Activated CD4-positive, alpha-beta memory T cell treated with anti-CD3 and anti-CD28 coated beads for 36 hours (primary cell): Measurements from ENCODE around the gene VAC14. TPM values are rescaled to one million over a fixed set of nuclear protein-coding genes. Genes with fewer than 3 reads are reported as not detected.

Source experiments
- CTCF ChIA-PET: fragments of 350-600 bp; sonication (Branson Sonifier 250); formaldehyde crosslinking; loops from one replicate; lab custom pipeline; 2021; ENCODE audit warnings: antibody characterized with exemption, inconsistent platforms; lab: Charles Lee
- POLR2A ChIA-PET: fragments of 350-600 bp; sonication (Branson Sonifier 250); formaldehyde crosslinking; loops from one replicate; lab custom pipeline; 2021; ENCODE audit warnings: antibody characterized with exemption; lab: Charles Lee
- DNase-seq: peaks from one replicate; pipeline ENCODE4 v3.0.0-alpha.2; 2020
- H3K27ac Mint-ChIP-seq: one replicate; pipeline ENCODE4 v1.8.0; 2021; ENCODE audit warnings: mixed read lengths
- H3K27me3 Mint-ChIP-seq: one replicate; pipeline ENCODE4 v1.8.0; 2021; ENCODE audit warnings: mixed read lengths
- H3K36me3 Mint-ChIP-seq: one replicate; pipeline ENCODE4 v1.8.0; 2021; ENCODE audit warnings: mixed read lengths
- H3K4me1 Mint-ChIP-seq: one replicate; pipeline ENCODE4 v1.8.0; 2021; ENCODE audit warnings: low read depth, mixed read lengths
- H3K4me3 Mint-ChIP-seq: one replicate; pipeline ENCODE4 v1.8.0; 2021; ENCODE audit warnings: mild to moderate bottlenecking, mixed read lengths
- H3K9me3 Mint-ChIP-seq: one replicate; pipeline ENCODE4 v1.8.0; 2021; ENCODE audit warnings: mixed read lengths
- intact Hi-C: fragments of 100-400 bp; cut with micrococcal nuclease; formaldehyde crosslinking; loops from one replicate; pipeline ENCODE4 v1.15.1; 2023
- total RNA-seq, 2 experiments: library from RNA; stranded (reverse); gene quantifications; one replicate each; pipeline ENCODE4 v1.2.3, GENCODE V29; 2021

The VAC14 gene
- total RNA-seq, 2 experiments from 2014 or later, result 22.2 to 25.0 TPM

DNA sequence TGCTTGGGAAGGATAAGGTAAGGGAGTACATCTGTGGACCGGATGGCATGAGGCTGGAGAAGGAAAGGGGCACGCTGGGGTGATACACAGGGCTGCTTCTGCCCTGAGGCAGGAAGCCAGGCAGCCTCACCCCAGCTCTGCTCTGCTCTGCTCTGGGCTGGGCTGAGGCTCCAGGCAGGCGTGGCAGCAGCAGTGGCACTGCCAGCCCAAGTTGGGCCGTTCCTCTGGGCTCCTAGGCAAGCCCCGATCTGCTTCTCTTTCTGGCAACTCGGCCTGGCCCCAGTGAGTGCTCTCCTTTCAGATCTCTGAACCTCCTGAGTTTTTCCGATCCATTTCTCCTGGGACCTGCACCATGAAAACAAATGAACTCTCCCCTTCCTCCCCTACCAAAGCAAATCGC lies 44.9 kb downstream of the VAC14 start:
- CTCF ChIA-PET, result interaction anchor here (1.1 kb wide), 1 partner anchor 15 kb away, joined by 3 read pairs; no protein-coding TSS in a partner anchor
- intact Hi-C loops, result no loop called here
- no peak for DNase-seq
- H3K27ac Mint-ChIP-seq, result no peak overlapping the region
- peaks cover 6% of the 10 kb centered on the region for H3K4me1 Mint-ChIP-seq
- H3K9me3 Mint-ChIP-seq, result no peaks in the 10 kb centered on the region
- POLR2A ChIA-PET, result no interaction called here
- peaks cover 13% of the 10 kb centered on the region for H3K36me3 Mint-ChIP-seq
- H3K27me3 Mint-ChIP-seq, result no peaks in the 10 kb centered on the region
- H3K4me3 Mint-ChIP-seq, result no peak overlapping the region

DNA sequence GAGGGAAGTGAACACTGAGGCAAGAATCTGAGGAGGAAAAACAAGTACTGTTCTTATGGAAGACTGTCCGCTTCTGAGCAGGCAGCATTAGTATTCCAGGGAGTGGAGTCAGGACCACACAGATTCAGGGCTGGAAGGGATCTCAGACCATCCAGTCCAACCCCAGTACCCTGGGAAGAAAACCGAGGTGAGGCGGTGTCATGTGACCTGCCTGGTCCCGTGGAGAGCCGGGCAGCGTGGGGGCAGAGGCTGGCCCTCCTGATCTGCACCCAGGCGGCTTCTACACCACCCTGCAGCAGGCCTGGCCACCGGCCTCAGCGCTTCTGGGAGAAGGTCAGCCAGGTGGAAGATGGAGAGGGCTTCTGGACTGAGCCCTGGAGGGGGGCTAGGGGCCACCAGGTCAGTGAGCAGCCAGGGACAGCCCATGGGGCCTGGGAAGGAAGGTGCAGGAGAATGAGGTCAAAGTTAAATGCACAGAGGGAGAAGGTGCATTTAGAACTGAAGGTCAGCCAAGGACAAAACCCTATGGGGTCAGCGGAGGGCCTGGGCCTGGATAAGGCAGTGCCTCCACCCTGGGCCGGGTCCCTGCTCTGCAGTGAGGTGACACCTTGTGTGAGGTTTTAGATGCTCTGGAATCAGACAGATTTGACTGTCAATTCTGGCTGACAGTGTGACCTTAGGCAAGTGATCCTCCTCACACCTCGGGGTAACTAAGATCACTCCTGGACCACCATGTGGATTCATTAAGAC lies 45.9 kb downstream of the VAC14 start:
- Mint-ChIP-seq H3K27ac (no peak overlapping the region), H3K4me3 (no peak overlapping the region), H3K36me3 (peaks cover 13% of the 10 kb centered on the region), H3K9me3 (no peaks in the 10 kb centered on the region), H3K27me3 (no peaks in the 10 kb centered on the region), H3K4me1 (peaks cover 10% of the 10 kb centered on the region)
- no peak for DNase-seq
- ChIA-PET CTCF (interaction anchor here (1.0 kb wide), 1 partner anchor 17 kb away, joined by 5 read pairs; no protein-coding TSS in a partner anchor), POLR2A (no interaction called here)
- intact Hi-C loops, result no loop called here

DNA sequence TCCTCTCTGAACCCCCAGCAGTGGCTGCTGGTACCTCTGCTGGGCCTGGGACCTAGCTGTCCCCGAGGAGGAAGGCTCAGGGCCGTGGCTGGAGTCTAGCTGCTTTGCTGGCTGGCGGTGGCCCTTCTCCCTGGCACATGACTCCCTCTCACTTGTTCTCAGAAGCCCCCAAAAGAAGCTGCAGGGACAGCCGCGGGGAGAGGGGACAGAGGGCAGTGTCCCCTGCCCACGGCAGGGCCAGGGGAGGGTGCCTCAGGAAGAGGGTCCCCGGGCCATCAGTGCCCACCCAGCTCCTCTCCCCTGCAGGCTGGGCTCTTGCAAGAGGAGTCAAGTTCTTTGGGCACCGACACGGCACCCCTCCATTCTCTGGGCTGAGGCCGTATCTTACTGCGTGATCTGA lies 46.6 kb downstream of the VAC14 start:
- Mint-ChIP-seq H3K27me3 (no peaks in the 10 kb centered on the region), H3K27ac (no peak overlapping the region), H3K4me3 (no peak overlapping the region), H3K36me3 (peaks cover 13% of the 10 kb centered on the region), H3K4me1 (peaks cover 11% of the 10 kb centered on the region), H3K9me3 (no peaks in the 10 kb centered on the region)
- POLR2A ChIA-PET, result no interaction called here
- no peak for DNase-seq
- CTCF ChIA-PET, result interaction anchor here (1.0 kb wide), 1 partner anchor 17 kb away, joined by 5 read pairs; no protein-coding TSS in a partner anchor
- intact Hi-C loops, result no loop called here

DNA sequence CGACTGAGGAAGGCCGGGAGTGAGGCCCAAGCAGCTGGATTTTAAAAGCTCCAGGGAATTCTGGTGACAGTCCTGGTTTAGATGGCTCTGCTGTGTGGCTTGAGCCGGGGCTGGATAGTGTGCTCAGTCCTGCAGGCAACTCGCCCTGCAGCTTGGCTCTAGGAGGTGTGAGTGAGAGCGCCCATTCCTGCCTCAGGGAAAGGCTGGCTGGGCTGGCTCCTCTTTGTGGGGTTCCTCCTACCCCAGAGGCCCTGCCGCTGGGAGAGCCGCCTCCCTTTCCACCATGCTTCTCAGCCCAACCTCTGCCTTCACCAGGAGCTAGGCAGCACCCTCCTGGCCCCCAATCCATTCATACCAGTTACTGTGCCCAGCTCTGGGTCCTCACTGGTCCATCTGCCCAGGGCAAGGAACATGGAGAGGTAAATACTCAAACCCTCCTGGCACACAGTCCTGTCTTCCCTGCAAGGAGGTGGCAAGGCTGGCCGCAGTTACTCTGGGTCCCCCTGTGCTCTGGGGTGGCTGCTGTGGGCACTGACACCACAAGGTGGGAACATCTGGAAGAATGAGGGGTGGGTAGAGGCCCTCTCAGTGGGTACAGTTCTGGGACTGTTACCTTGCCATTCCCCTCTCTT lies 47.1 kb downstream of the VAC14 start:
- Mint-ChIP-seq H3K27me3 (no peaks in the 10 kb centered on the region), H3K36me3 (peaks cover 13% of the 10 kb centered on the region), H3K4me1 (peaks cover 16% of the 10 kb centered on the region), H3K4me3 (no peak overlapping the region), H3K9me3 (no peaks in the 10 kb centered on the region), H3K27ac (no peak overlapping the region)
- CTCF ChIA-PET, result interaction anchor here (1.0 kb wide), 1 partner anchor 18 kb away, joined by 5 read pairs; no protein-coding TSS in a partner anchor
- intact Hi-C loops, result no loop called here
- DNase-seq, result no peak
- POLR2A ChIA-PET, result no interaction called here

DNA sequence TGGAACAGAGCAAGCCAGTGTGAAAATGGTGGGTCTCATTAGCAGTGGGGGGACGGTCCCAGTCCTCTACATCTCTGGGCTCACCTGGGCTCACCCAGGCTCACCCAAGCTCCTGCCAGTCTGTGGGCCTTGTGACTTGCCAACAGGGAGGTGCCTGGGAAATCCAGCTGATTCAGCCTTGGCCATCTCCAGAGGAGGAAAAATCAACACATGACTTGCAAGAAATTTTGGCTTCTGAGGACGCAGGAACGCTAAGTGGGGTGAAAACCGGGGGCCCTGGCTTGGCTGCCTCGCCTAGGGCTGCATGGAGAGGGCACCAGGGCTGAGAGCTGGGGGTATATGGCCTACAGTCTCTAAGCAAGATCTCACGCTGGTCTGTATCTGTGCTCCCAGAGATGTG lies 47.7 kb downstream of the VAC14 start:
- Mint-ChIP-seq H3K9me3 (no peaks in the 10 kb centered on the region), H3K36me3 (peaks cover 8% of the 10 kb centered on the region), H3K27me3 (no peaks in the 10 kb centered on the region), H3K4me1 (peaks cover 18% of the 10 kb centered on the region), H3K27ac (no peak overlapping the region), H3K4me3 (no peak overlapping the region)
- DNase-seq, result no peak
- POLR2A ChIA-PET, result no interaction called here
- intact Hi-C loops, result no loop called here
- CTCF ChIA-PET, result interaction anchor here (3.4 kb wide), 1 partner anchor 17 kb away, joined by 15 read pairs; no protein-coding TSS in a partner anchor

DNA sequence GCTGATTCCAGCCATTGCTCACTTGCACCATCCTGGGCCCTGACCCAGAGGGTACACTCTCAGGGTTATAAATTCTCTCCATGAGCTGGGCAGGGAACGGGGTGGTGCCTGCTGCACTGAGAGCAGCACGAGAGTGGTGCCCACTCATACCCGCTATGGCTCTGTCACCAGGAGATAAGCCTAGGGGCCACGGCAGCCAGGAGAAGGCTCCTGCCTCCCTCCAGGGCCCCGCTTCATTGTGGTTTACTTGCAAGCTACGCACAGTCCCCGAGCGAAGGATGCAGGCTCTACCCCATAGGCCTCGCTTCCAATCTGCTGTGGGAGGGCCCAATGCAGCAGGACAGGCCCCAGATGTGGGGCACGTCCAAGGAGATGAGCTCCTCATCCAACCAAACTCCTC lies 48.5 kb downstream of the VAC14 start:
- no peaks in the 10 kb centered on the region for H3K27me3 Mint-ChIP-seq
- H3K27ac Mint-ChIP-seq, result no peak overlapping the region
- intact Hi-C loops, result no loop called here
- POLR2A ChIA-PET, result no interaction called here
- H3K4me3 Mint-ChIP-seq, result no peak overlapping the region
- CTCF ChIA-PET, result interaction anchor here (3.4 kb wide), 1 partner anchor 18 kb away, joined by 15 read pairs; no protein-coding TSS in a partner anchor
- peaks cover 8% of the 10 kb centered on the region for H3K36me3 Mint-ChIP-seq
- H3K9me3 Mint-ChIP-seq, result no peaks in the 10 kb centered on the region
- no peak for DNase-seq
- H3K4me1 Mint-ChIP-seq, result peaks cover 25% of the 10 kb centered on the region

DNA sequence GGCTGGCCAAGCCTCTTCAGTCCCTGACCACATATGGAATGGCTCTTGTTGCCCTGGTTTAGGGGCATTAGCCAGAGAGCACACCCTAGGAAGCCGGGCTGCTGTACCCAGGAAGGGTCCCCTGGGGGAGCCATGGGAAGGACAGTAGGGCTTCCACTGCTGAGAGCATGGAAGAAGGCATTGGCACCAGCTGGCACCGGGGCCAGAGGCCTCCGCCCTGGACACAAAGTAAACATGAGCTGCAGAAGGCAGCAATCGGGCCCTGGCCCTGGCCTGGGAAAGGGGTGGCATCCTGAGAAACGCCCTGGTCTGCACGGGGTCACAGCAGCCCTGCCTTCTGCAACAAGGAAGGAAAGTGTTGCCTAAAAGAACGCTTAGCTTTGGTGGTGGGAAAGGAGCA lies 49.4 kb downstream of the VAC14 start:
- H3K4me1 Mint-ChIP-seq, result peaks cover 33% of the 10 kb centered on the region
- intact Hi-C loops, result no loop called here
- H3K9me3 Mint-ChIP-seq, result no peaks in the 10 kb centered on the region
- H3K27me3 Mint-ChIP-seq, result no peaks in the 10 kb centered on the region
- CTCF ChIA-PET, result interaction anchor here (3.4 kb wide), 1 partner anchor 19 kb away, joined by 15 read pairs; no protein-coding TSS in a partner anchor
- H3K36me3 Mint-ChIP-seq, result peaks cover 5% of the 10 kb centered on the region
- POLR2A ChIA-PET, result interaction anchor here (1.6 kb wide), 1 partner anchor 13 kb away, joined by 3 read pairs; no protein-coding TSS in a partner anchor
- DNase-seq, result no peak
- no peak overlapping the region for H3K4me3 Mint-ChIP-seq
- H3K27ac Mint-ChIP-seq, result no peak overlapping the region

DNA sequence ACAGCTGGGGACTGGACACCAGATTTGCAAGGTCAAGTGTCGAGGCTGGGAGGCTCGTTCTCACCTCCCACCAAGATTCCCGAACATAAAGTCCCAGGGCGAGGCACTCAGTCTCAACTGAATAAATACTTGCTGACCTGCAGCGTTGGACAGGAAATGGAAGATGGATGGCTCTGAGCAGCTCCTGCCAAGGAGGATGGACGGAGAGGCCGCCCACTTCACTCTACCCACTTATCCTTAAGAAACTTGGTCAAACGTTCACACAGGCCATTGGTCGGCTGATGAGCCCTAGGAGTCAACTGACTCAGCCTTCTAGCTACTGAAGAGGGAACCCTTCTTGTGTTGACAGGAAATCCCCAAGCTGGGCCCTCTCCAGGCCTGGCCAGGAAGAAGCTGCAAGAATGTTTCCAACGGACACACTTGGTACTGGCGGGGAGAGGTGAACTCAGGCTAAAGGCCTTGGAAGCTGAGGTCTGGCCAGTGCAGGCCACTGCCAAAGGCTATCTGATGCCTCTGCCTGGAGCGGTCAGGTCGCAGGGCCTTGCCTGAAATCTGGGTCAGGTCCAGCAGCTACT lies 50.0 kb downstream of the VAC14 start:
- POLR2A ChIA-PET, result interaction anchor here (1.6 kb wide), 1 partner anchor 12 kb away, joined by 3 read pairs; no protein-coding TSS in a partner anchor
- Mint-ChIP-seq H3K27ac (no peak overlapping the region), H3K4me1 (peaks cover 40% of the 10 kb centered on the region), H3K36me3 (peaks cover 2% of the 10 kb centered on the region), H3K27me3 (no peaks in the 10 kb centered on the region), H3K9me3 (no peaks in the 10 kb centered on the region), H3K4me3 (no peak overlapping the region)
- DNase-seq, result no peak
- CTCF ChIA-PET, result interaction anchor here (1.1 to 3.4 kb wide), 2 partner anchors 14 to 20 kb away, joined by 4 to 15 read pairs; no protein-coding TSS in a partner anchor
- intact Hi-C loops, result no loop called here

DNA sequence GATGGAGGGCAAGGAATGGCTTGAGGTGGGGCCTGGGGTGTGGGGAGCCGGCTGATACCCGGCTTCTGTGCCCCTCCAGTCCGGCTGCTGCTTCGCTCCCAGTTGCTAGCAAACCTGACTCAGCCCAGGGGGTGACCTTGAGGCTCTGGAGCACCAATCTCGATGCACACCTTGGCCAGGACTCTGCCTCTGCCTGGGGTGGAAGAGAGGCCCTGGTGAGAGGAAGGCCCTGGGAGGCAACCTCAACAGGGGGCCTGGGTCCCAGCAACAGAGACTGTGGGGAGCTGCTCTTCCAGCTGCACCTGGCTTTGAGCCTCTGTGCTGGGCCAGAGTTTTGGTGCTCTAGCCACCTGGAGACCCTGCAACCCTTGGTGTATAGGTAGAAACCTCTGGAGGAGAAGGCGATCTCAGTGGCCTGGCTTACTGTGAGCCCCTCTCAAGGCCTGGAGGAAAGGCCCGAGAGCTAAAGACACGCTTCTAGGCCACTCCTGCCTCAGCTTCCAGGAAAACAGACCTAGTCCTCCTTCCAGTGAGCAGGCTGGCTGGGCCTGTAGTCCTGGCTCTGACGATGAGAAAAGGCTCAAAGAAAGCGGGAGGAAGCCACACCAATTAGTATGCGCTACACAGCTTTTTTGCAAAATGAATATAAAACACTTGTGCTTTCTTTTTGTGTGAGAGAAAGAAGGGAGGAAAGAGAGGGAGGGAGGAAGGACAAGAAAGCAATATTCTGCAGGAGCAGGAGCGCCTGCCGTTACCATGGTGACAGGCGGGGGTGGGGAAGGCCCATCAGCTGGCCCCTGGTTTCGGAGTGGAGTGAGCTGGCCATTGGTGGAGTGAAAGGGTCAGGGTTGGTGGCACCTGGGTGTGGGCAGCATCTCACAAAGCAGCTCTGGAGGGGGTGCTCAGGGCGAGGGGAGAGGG lies 51.0 kb downstream of the VAC14 start:
- intact Hi-C loops, result no loop called here
- Mint-ChIP-seq H3K27ac (no peak overlapping the region), H3K4me1 (peaks cover 41% of the 10 kb centered on the region), H3K27me3 (no peaks in the 10 kb centered on the region), H3K9me3 (no peaks in the 10 kb centered on the region), H3K4me3 (no peak overlapping the region), H3K36me3 (peaks cover 2% of the 10 kb centered on the region)
- ChIA-PET CTCF (interaction anchor here (1.1 to 3.4 kb wide), 3 partner anchors 13 to 21 kb away, joined by 4 to 15 read pairs (median 6); no protein-coding TSS in a partner anchor), POLR2A (interaction anchor here (1.6 kb wide), 1 partner anchor 11 kb away, joined by 3 read pairs; no protein-coding TSS in a partner anchor)
- DNase-seq, result no peak

DNA sequence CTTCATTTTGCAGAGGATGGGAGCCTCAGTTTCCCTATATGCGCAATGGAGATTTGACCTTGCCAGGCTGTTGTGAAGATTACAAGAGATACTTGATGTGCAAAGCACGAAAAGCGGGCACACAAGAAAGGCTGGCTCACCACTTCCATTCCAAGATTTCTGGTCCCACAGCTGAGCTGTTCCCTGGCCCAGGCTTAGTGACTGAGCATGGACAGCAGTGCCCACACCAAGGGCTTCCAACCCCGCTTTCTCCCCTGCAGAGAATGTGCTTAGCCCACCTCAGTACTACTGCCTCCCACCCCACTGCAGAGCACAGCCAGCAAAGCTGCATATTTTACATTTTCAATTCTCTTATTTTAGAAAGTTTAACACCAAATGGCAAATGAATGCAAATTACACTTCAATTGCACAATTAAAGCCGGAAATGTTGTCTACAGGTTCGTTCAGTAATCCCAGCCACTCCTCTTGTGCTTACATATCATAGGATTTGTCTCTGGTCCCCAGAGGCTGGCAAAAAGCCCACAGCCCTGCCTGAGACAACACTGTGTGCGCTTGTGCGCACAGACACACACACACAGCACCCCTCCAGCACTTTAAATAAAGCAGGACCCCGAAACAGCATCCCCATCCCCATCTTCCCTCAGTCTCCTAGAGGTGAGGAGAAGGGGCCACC lies 51.8 kb downstream of the VAC14 start:
- Mint-ChIP-seq H3K27ac (no peak overlapping the region), H3K27me3 (no peaks in the 10 kb centered on the region), H3K4me3 (no peak overlapping the region), H3K36me3 (peaks cover 6% of the 10 kb centered on the region), H3K9me3 (no peaks in the 10 kb centered on the region), H3K4me1 (peaks cover 41% of the 10 kb centered on the region)
- CTCF ChIA-PET, result interaction anchor here (1.5 to 1.8 kb wide), 2 partner anchors 11 to 22 kb away, joined by 6 read pairs; no protein-coding TSS in a partner anchor
- DNase-seq, result no peak
- POLR2A ChIA-PET, result no interaction called here
- intact Hi-C loops, result no loop called here
